NOMO-1 treated with DMSO at 0.1 percent for 48 hours (cell line): Measurements from ENCODE around the gene CTCF.

Experiments
- DNase-seq: peaks from one replicate; lab custom pipeline; 2025; ENCODE audit not compliant: unreplicated experiment; lab: John Stamatoyannopoulos, UW

Gene CTCF

DNA sequence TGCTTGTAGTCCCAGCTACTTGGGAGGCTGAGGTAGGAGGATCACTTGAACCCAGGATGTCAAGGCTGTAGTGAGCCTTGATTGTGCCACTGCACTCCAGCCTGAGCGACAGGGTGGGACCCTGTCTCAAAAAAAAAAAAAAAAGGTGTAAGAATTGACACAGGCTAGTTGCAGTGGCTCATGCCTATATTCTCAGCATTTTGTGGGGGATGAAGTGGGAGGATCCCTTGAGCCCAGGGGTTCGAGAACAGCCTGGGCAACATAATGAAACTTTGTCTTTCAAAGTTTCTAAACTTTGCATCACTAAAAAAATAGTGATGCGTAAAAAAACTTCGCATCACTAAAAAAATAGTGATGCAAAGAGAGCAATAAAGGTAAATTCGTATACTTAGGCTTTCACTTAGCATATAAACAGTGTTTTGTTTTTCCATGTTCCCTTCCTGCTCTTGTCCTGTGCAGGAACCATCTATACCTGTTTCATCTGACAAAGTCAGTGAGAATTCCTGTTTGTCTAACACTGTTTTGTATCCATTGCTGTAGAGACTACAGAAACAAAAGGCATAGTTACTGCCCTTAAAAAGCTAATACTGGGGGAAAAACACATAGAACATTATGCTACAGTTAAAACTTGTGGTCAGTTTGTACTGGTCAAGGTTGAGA is 32.1 kb downstream of the CTCF start:
- DNase-seq, result no peak

DNA sequence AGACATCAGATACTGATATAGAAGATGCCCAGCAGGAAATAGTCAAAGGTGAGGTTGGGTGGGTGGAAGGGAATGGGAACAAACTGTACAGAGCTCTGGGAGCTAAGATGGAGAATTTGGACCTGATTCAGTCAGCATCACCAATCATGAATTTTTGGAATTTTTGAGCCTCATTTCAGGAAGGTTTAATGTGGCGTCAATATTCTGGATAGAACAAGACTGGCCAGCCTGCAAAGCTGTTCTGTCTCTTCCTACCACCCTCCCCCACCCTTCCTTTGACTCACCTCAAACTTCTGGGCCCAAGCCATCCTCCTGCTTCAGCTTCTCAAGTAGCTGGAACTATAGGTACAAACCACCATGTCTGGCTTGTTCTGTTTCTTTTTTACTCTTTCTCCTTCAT is 32.6 kb downstream of the CTCF start:
- DNase-seq, result no peak

DNA sequence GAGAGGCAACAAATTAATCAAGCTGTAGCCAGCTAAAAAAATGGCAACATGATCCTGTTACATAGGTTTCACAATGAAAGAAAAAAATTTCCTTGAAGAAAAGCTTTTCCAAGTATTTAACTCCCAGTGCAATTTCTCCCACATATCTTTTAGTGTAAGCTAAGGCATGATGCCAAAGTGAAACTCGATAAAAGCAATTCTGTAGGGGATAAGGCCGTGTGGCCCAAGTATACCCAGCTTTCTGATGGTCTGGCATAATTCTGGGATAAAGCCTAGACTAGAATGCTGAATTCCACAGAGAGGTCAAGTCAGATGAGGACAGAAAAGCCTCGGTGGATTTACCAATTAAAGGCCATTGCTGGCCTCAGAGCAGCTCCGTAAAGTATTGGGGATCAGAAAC is 36.2 kb downstream of the CTCF start:
- DNase-seq, result no peak

DNA sequence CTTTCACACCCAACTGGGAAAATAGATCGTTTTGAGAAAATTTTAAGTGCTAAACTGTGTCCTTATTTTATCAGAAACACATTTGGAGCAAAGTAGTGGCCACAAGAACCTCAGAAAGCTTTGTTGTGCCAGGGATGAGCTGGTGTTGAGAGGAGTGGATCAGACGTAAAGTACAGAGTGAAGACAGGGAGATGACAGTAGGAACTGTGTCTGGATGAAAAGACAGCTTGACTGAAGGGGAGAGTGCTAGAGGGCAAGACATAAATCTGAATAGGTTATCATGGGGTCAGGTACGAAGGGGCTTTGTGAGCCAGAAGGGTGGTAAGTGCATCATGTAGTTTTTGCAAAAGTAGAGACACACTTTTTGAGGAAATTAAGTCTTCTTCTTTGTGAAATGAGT is 43.3 kb downstream of the CTCF start:
- DNase-seq, result no peak

DNA sequence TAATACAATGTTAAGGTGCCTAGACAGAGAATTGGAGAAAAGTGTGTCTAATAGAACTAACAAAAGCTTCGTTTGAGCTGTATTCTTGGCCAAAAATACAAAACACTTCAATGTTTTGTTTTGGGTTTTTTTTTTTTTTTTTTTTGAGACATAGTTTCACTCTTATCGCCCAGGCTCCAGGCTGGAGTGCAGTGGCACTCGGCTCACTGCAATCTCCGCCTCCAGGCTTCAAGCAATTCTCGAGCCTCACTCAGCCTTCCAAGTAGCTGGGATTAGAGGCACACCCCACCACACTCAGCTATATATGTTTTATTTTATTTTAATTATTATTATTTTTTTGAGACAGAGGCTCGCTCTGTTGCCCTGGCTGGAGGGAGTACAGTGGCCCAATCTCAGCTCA is 44.3 kb downstream of the CTCF start:
- DNase-seq, result no peak

DNA sequence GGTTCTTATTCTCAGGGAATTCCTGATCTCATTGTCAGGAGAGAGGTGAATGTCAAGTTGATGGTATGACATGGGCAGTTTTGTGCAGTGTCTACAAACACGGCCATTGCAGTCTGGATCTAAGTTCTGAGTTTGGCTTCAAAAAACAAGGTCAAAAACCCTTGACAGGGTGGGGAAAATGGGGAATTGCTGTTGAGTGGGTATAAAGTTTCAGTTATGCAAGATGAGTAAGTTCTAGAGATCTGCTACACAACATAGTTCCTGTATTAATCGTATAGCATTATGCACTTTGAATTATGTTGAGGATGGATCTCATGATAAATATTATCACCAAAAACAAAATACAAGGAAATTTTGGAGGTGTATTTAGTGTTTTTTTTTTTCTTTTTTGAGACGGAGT is 46.0 kb downstream of the CTCF start:
- DNase-seq, result no peak

DNA sequence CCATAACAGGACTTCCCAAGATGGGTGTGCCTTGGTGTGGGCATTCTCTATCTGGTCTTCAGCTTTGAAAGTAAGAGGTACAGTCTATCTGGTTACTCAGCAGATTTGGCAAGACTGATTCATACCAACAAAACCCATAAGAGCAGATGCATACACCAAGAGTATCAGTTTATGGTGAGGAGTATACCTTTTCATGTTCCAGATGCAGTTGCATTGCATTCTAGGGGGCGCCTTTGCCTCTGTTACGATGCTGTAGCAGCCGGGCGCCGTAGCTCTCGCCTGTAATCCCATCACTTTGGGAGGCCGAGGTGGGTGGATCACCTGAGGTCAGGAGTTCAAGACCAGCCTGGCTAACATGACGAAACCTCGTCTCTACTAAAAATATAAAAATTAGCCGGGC is 51.5 kb downstream of the CTCF start:
- no peak for DNase-seq

DNA sequence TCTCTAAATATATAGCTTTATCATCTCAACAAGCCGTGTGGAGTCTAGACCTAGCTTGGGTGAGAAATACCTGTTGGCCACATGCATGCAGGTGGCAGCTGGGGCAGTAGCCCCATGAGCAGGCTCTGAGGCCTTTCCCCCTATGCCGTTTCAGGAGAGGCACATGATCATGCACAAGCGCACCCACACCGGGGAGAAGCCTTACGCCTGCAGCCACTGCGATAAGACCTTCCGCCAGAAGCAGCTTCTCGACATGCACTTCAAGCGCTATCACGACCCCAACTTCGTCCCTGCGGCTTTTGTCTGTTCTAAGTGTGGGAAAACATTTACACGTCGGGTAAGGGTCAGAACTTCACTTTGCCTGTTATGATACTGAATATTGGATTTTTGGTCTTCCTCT is 65.9 kb downstream of the CTCF start:
- no peak for DNase-seq

DNA sequence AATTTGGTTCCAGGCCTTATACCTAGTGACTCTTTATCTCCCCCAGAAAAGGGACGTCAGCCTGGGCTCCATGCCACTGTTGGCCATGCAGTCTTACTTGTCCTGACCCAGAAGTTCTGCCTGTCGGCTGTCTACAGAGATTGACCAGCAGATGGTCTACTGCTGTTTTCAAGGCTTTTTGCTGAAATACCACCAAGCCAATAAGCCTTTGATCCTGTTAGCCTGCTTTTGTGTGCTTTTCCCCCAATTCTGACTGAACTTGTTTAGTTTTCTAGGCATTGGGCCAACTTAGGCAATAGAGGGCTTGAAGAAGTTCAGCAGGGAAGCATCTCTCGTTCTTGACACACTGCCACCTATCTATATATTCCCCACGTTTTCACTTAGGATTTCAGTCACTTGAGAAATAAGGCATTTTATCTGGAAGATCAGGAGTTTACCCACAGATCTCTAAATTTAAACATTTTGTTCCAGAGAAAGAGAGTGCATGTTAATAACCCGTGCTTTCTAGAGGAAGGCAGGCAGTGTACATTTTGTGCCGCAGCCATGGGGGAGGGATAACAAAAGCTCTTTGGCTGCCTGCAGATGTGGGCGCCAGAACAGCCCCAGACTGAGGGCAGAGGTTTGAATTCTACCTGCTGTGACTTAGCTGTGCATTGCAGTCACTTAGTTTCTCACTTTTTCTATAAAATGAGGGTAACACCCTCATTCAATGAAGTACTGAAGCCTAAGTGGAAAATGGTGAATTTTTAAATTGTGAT is 70.3 kb downstream of the CTCF start:
- DNase-seq, result no peak

DNA sequence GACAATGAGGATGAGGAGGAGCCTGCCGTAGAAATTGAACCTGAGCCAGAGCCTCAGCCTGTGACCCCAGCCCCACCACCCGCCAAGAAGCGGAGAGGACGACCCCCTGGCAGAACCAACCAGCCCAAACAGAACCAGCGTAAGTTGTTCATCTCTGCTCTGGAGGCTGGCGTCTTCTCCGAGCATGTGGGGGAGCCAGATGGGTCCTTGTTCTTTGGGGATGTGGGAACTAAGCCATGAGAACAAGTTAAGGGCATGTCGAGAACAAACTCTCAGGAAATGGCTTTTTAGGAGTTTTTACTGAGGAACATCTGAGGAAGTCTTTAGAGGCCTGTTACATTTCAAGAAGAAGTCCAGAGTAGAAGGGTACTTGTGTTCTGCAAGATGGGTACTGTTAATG is 74.4 kb downstream of the CTCF start:
- DNase-seq, result no peak

DNA sequence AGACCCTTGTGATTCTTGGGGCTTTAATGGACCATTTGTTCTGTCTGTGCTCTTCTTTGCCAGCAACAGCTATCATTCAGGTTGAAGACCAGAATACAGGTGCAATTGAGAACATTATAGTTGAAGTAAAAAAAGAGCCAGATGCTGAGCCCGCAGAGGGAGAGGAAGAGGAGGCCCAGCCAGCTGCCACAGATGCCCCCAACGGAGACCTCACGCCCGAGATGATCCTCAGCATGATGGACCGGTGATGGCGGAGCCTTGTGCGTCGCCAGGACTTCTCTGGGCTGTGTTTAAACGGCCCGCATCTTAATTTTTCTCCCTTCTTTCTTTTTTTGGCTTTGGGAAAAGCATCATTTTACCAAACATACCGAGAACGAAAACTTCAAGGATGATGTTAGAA is 75.3 kb downstream of the CTCF start:
- DNase-seq, result no peak

DNA sequence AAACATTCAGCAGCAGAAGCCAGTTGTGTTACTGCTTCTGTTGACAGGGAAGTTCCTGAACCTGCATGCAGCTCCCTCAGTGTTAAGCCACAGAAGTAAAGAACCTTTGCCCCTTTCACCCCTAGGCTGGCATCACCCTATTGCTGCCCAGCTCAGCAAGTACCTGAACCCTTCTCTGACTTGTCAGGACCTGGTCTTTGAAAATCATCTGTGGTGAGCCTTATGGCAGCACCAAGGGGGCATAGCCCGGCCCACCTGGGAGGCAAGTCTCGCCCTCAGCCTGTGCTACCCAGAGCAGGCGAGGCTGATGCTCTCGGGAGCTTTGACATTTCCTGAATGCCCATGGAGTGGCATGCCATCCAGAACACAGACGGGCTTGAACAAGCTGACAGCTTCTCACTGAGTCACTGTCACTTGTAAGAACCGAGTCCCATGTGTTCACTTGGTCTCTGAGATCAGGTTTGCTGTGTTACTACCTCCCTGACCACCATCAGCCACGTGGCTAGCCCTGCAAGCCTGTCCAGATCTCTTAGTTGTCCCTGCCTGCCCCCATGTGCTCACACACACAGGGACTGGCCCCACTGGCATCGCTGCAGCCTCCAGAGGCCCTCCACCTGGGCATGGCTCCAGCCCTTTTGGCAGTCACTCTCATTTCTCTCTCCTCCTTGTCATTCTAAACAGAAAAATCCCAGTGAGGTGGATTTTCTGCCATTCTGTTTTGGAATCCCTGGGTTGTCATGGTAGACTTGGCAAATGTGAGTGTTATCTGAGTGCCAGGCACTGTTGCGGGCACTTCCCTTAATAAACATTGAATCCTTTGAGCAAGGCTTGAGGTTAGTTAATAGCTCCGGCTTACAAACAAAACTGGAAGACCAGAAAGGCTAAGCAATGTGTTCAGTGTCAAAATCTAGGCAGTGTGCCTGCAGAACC is 79.7 kb downstream of the CTCF start:
- DNase-seq, result no peak

DNA sequence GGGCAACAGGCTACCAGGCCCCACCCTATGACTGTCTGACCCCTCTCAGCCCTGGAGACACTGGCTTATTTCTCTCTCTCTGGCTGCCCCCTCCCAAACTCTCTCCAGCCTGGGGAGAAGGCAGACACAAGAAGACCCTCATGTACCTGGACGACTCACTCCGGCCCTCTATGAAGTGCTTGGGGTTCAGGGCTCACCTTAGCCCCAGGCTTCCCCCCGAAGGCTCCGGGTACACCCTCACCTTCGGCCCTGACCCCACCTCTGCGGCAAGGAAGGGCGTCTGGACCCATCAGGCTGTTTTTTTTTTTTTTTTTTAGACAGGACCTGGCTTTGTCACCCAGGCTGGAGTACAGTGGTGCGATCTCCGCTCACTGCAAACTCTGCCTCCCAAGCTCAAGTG is 81.7 kb downstream of the CTCF start:
- DNase-seq, result no peak

DNA sequence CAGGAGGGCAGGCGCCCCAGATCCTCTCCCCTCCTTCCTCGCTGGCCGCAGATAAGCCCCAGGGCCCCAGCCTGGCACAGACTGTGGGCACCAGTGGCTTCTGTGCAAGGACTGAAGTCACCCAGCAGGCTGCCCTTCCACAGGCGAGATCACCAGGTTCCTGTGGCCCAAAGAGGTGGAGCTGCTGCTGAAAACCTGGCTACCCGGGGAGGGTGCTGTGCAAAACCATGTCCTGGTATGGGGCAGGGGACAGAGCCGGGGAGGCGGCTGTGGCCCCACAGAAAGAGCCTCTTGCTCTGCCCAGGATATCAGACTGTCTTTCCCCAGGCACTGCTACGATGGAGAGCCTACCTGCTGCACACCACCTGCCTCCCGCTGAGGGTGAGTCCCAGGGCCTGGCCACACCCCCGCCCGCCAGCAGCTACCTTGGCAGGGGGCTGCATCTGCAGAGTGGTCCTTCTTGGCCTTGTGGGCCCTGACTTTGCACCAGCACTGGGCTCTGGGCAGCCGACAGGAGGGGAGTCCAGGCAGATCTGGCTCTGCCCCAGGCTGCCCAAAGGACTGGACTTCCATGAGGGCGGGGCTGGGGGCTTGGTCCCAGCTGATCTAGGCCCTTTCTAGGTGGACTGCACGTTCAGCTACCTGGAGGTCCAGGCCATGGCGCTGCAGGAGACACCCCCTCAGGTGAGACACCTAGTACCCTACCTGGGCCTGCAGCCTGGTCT is 83.2 kb downstream of the CTCF start:
- no peak for DNase-seq

DNA sequence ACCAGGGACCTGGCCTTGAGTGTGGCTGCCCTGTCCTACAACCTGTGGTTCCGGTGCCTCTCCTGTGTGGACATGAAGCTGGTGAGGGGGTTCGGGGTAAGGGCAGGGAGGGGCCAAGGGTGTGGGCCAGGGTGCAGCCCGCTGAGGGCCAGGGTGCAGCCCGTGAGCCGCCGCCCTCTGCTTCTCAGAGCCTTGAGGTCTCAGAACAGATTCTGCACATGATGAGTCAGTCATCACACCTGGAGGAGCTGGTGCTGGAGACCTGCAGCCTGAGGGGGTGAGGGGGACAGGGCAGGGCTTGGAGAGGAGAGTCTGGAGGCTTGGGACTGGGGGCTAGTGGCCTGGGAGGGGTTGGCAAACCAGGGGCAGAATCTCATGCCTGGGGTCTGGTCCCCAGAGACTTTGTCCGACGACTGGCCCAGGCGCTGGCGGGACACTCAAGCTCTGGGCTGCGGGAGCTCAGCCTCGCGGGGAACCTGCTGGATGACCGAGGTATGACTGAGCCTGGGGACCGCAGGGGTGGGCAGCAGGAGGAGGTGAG is 84.9 kb downstream of the CTCF start:
- no peak for DNase-seq

DNA sequence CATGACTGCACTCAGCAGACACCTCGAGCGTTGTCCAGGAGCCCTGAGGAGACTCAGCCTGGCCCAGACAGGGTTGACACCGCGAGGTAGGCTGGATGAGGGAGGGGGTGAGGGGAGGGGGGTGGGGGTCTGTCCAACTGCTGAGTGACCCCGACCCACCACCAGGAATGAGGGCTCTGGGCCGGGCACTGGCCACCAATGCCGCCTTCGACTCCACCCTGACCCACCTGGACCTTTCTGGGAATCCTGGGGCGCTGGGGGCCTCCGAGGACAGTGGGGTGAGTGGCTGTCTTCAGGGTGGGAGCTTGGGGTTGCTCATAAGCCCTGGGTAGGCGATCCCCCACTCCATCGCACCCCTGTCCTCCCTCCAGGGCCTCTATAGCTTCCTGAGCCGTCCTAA is 85.4 kb downstream of the CTCF start:
- DNase-seq, result no peak

DNA sequence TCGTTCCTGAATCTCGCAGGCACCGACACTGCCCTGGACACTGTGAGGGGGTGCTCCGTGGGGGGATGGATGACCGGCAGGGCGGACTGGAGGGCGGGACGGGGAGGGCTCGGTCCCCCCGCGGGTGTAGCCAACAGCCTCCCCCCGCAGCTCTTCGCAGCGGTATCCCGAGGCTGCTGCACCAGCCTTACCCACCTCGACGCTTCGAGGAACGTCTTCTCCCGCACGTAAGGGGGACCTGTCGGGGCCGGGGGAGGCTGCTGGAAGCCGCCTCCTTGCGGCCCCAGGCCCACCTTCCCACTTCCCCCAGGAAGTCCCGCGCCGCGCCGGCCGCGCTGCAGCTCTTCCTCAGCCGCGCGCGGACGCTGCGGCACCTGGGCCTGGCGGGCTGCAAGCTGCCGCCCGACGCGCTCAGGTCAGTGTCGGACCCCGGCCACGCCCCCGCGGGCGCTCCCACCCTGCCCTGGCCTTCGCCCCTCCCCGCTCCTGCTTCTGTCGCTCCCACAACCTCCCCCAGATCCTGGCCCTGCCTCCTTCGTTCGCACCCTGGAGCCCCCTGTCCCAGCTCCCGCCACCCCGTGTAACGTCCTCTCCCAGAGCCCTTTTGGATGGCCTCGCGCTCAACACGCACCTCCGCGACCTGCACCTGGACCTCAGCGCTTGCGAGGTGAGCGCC is 85.9 kb downstream of the CTCF start:
- DNase-seq, result no peak

DNA sequence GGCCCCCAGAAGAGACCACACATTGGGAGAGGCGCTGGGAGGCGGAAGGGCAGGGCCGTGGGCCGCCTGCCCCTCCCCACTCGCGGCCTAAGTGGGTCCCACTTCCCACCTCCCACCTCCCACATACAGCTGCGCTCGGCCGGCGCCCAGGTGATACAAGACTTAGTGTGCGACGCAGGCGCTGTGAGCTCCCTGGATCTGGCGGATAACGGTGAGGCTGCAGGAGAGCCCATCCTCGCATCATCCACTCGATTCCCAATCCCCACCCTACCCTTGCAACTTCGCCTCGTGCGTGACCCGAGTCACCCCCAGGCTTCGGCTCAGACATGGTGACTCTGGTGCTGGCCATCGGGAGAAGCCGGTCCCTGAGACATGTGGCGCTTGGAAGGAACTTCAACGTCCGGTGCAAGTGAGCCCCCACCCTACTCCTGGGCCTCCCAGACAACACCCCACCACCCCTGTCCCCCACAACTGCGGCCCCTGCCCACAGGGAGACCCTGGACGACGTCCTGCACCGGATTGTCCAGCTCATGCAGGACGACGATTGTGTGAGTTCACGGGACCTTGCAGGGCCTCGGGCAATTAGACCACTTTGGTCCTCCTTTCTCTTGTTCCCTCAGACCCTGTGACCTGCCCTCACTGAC is 86.6 kb downstream of the CTCF start:
- DNase-seq, result no peak

DNA sequence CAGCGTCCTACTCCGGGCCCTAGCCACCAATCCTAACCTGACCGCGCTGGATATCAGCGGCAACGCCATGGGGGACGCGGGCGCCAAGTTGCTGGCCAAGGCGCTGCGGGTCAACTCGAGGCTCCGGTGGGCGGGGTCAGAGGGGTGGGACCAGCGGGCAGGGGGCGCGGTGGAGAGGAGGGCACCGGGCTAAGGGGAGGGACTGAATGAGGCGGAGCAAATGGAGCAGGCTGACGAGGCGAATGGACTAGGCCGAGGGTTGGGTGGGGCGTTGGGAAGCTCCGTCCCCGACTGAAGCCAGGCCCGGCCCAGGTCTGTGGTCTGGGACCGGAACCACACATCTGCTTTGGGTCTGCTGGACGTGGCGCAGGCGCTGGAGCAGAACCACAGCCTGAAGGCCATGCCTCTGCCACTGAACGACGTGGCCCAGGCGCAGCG is 87.2 kb downstream of the CTCF start:
- DNase-seq, result no peak

DNA sequence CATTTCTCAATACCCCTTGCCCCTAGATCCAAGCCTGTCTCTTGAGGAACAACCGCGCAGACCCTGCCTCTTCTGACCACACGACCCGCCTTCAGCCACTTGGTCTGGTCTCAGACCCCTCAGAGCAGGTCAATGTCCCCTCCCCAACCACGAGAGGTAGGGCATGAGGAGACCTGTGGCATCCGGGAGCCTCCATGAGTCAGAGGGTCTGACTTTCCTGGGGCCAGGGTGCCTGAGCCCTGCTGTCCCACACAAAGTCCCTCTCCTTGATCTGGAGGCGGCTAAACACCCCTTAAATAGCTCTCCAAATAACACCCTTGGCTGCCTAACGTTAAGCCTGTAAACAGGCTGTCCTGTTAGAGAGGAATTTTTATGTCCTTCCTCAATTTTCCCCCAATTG is 87.7 kb downstream of the CTCF start:
- no peak for DNase-seq
